Measurements from ENCODE around the gene SRSF1. TPM values are rescaled to one million over a fixed set of nuclear protein-coding genes. Genes with fewer than 3 reads are reported as not detected.
"Not testable (repeated sequence)": the region's sequence is repeated elsewhere in the genome, so short reads cannot be mapped to it uniquely, and the experiment has no call there.

The SRSF1 gene
- total RNA-seq, 1 experiment from 2014 or later = 463 TPM

DNA sequence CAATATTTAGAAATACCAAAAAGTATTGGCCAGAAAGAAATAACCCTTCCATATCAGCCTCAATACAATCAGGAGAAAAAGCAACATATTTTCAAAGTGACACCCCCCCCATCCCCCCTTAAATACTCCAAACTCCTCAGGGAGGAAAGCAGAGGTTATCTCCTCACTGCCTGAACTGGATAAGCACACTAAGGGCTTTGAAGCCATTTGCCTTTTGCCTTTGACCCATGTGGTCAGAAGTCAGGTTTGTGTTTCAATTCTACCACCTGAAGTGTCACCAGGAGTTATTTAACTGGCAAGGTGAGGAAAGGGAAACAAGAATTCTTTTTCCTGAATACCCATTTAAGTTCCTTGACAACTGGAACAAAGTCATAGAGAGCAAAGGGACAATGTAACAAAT, 15.5 kb downstream of the SRSF1 start:
- DNase-seq (ENCODE audit: low read depth) = no peak

DNA sequence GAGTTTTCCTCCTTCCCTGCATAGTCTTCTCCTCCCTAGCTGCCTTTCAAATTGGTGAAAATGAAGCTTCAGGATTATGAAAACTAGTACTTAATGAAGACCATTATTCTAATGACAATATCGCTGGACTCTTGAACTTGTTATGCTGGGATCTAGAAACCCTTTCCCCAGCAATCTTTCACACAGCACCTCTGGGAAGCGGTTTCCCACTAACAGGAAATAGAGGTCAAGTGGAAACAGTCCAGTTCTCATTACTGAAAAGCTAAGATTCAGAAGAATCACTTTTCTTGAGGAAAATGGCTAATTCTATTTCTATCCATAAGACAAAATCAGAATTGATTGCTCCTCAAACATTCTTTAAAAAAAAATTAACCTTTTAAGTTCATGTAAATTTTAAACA, 17.0 kb downstream of the SRSF1 start:
- no peak for DNase-seq (ENCODE audit: low read depth)

DNA sequence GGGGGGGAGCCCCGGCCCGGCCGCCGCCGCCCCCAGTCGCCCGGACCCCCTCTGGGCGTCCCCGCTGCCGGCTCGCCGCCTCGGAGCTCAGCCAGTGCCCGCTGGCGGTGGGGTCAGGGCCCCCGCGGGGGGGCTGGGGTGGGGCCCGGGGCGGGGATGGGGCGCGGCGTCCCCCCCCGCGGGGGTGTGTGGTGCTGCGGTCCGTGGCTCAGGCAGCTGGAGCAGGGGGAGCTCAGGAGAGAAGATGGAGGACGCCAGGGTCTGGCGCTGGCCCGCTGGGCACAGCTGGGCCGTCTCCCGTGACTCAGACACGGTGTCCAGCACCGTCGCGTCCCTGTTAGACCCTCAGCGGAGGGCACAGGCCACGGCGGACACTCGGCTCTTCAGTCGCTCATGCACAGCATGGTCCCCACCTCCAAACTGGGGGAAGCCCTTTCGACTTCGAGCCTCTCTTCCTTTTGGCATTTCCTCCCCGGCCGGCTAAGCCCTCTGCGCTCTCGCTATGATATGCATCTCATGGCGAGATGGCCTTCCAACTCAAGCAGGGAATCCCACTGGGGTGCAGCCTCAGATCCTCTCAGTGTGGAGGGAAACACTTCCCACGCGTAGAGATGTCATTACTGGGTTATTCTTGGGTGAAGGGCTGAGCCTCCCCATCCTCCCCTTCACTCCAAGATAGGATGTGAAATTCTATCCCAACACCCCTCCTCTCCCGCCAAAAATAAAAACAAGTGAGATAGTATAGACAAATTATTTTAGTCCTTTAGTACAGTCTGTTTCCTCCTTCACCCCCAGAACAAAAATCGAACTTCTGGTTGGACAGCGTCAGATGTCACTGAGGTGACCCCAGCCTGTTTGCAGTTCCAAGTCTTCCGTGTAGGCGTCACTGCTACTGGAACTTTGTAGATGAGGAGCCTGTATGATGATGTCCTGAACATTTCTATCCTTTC, 18.5 kb downstream of the SRSF1 start:
- DNase-seq (ENCODE audit: low read depth) = peak; percentile 51

DNA sequence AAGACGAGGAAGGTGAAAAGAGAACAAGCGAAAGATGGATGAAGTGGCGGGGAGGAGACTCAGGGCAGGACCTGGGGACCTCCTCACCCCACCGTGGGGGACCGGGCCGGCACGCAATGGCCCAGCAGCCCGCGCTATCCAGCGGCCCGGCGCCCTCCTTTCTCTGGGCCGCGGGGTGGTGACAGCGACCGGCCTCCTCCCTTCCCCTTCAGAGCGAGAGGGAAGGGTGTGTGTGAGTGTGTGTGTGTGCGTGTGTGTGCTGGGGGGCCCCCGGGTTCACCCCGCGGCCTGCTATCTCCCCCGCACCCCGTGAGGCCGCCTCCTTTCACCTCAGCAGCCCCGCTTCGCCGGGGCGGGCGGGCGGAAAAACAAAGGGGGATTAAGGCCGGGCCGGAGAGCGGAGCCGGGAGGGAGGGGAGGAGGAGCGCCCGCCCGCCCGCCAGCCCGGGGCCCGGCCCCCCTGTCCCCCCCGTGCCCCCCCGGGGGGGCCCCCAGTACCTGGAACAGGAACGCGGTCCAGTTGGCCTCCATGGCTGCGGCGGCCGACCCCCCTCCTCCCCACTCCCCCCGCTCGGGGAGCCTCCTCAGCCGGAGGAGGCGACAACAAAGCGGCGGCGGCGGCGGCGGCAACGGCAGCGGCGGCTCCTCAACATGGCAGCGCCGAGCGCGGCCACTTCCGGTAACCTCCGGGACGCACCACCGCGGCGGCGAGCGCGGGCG, 19.3 kb downstream of the SRSF1 start, which contains the start of gene VEZF1:
VEZF1 (minus strand) TSS at position 674 of the 720 bp plus-strand sequence; CDS start at position 531, 143 bp downstream.
- DNase-seq (ENCODE audit: low read depth) = peak; percentile 48

DNA sequence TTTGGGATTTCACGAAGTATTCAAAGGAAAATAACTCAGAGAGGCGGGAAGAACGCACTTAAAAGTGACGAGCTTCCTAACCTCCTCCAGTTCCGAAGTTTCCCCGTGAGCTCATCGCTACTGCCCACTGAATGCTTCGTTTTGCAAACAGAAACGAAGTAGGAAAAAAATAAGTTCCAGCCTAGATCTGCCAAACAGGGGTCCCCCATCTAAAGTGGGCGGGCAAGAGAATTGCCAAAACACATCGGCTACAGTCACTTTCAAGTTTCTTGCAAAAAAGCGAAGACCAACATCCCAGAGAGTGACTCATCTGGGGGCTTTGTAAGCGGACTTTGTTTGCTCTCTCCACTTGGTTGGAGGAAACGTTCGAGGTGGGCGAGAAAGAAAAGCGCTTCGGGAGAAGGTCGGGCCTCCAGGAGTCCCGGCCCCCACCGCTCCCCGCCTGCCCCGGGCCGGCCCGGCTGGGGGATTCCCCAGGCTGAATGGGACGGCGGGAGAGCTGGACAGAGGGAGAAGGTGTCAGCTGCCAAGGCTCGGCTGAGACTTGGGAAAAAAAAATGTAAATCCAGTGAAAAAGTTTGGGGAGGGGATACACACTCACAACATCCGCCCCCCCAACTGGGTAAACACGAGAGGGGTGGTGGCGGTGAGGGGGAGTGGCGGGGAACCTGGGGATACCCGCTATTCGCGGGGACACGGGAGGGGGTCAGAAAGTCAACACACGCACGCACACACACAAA, 20.0 kb downstream of the SRSF1 start:
- DNase-seq (ENCODE audit: low read depth) = peak; percentile 86

DNA sequence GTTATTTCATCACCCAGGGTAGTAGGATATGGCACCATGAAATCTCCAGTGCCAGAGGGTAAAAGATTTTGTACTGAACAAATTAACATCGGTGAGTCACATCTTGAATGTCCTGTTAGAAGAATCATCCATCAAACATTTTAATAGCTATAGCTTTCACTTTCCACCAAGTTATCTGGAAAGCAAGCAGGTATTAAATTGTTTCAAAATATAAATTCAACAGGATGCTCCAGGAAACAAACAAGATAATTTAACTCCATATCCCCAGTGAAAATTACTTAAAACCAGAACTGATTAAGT, 21.4 kb downstream of the SRSF1 start:
- peak; percentile 66 for DNase-seq (ENCODE audit: low read depth)

DNA sequence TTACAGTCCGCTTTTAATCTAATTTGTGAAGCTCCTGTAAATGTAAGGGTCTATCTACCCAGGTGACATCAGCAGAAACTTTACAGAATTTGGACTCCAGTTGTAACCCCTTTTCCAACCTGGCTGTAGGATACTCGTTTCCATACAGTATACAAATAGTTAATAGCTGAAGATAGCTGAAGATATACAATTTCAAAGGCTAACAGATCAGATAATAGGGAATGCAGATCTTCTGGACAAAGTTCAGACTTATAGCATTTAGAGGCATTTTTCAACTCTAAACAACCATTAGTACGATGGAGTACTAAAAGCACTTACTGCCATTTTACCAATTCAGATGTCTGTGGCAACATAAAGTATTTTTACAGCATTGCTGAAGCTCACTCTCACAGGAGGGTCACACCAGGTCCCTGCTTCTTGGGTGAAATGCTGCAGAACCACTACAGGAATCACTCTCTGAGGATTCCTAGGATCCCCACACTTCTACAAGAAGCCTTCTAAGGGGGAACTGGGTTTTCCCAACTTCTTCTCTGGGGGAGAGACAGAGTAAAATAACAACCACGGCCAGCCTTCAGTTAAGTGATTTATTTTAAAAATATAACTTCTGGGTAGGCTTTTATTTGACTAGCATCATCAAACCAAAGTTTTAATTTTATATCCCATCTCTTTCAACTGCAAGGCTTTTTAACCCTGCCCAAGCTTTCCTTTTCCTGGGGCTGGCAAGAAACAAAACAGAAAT, 21.9 kb downstream of the SRSF1 start:
- no peak for DNase-seq (ENCODE audit: low read depth)

DNA sequence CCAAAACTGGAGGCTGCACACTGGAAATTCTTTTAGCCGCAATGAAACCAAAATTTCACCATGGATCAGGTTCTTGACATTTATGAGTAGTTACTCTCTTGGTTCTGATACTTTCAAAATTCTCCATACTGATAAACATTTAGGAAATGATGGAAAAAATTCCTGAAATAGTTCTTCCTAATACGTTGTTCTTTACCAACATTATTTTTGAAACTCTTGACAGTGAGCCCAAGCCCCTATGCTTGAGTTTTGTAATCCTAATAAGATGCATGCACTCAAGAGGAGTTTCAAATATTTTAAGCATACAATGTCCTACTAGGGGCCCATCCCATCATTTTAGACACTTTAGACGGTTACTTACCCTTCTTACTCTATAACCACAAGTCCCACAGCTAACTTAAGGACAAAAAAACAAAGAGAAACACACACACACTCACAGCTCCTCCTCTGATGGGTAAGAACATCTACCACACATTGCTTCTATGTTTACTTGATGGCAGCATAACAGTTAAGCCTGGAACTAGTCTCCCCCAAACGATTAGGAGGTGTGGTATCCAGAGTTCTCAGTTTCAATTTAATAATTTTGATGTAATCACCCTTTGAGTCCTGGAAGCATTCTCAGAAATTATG, 22.7 kb downstream of the SRSF1 start:
- no peak for DNase-seq (ENCODE audit: low read depth)

DNA sequence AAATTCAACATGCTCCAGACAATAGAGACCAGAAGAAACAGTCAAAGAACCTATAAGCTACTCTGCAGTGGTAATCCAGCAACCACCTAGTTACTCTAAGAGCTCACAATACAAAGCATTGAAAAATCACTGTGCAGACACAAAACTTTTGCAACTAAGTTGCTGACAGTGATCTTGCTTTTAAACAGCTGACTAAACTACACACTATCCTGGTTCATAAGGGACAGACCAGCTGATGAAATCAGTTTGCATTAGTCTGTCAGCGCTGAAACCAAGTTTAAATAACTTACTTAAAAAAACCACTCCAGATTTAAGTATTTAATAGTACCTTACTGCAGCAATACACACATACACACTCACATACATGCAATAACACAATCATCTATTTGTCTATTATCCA, 23.6 kb downstream of the SRSF1 start:
- DNase-seq (ENCODE audit: low read depth) = no peak

DNA sequence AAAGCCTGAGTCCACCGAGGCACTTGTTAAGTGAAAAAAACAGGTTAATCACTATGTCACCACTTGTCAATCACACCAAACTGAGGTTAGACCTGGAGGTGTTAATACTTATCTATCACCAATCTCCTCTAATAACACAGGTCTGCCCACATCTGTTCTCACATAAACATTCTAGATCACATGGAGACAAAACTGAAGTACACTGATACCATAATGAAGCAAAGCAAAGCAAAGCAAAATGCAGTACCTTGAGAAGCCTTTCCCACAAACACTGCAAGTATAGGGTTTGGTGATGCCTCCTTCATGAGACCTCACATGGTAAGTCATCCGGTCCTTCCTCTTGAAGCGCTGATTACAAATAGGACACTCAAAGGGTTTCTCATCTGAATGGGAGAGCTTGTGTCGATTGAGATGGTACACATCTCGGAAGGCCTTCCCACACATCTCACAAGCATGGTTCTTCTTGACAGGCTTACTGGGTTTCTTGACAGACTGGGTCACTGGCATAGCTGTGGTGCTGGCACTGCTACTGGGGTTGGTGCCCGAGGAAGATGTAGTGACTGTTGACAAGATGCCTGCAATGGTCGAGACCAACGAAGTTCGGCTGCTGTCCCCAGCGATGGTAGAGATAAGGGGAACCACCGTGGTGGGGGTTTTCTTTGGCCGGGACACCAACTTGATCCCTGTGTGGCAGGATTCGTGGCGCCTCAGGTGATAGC, 24.4 kb downstream of the SRSF1 start:
- no peak for DNase-seq (ENCODE audit: low read depth)

DNA sequence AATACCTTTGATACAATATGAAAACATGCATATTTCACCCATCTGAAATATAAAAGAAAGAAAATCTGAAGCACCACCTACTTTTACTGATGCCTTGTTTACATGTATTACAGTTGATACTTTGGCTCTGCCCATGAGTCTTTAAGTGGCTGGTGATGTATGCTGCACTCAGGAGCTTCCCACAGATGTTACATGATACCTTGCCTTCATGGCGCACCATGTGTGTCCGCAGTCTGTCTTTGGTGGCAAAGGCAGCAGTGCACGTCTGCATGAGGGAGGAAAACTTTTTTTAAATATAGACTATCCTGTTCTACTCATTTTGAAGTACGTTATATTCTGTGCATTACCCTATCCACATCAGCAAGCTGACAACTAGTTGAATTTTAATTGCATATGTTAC, 26.5 kb downstream of the SRSF1 start:
- DNase-seq (ENCODE audit: low read depth) = no peak

DNA sequence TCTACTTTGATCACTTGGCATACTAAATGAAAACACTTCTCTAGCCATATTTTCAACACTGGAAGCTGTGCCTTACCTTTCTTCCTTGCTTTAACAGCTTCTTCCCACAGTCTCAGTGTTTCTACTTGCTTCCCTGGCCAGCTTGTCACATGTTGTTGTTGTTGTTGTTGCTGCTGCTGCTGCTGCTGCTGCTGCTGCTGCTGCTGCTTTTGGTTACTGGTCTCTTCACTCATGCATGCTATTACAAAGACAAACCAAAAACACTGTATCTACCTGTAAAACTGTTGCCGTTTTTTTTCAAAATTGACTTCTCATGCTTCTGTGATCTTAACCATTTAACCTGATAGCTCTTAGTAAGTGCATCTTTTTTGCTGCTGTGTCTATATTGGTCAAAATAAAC, 28.0 kb downstream of the SRSF1 start:
- no peak for DNase-seq (ENCODE audit: low read depth)

DNA sequence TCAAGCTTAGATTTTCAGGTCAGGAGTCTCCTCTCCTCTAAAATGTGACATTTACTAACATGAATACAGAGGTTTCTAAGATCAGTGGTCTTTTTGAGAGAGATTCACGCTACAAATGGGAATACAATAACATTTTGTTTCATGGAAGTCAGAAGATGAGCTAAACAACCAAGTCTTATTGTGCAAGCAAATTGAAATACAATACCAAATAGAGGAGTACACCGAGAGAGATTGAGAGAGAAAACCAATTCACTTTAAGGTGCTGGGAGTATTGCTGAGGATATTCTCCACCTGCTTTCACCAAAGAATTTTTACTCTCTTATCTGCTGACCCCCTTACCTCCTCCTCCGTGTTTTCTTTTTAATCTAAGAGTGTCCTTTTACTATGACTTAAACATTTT, 30.5 kb downstream of the SRSF1 start:
- DNase-seq (ENCODE audit: low read depth) = no peak

DNA sequence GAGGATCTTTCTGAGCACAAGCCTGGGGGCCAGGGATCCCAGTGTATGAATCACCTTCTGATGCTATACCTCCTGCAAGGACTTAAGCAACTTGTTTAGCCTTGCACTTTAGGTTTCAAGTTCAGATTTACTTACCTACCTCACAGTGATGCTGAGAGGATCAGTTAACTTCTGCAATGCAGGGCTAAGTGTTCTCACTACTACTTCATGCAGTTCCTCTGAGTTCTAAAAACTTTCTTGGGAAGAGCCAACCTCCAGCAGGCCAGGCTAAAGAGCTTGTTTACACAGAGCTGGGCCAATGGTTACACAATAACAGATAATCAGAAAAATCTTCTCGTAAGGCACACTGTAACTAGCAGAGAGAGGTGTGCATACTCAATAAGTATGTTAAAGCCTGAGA, 32.0 kb downstream of the SRSF1 start:
- DNase-seq (ENCODE audit: low read depth) = no peak

DNA sequence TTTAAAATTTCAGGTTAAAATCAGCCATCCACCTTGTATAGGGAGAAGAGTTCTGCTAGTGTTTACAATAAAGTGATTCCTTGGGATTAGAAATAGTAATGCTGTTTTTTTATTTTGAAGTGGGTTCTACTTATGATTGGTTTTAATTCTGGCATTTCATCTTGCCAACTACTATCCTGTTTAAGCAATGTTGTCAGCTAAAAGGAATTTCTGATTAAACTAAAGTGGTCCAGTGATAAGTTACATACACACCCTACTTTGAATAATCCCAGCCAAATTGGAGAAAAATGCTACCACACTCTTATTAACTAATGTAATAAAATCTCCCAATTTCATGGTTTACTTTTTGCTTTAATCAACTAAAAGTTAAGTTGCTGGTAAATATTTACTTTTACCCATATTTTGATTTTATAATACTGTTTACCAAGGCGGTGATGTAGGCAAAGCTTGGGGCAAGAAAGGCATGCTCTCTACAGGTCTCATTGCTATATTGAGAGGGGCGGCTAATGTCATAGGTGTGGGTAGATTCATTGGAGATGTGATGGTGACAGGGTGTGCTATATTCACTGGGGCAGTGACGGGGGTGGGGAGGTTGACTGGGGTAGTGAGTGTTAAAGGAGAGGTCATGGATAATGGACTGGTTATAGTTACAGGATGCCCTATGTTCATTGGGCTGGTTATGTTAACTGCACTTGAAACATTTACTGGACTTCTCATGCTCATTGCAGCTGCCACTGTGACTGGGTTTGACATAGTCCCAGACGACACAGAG, 32.8 kb downstream of the SRSF1 start:
- not testable (repeated sequence) for DNase-seq (ENCODE audit: low read depth)

DNA sequence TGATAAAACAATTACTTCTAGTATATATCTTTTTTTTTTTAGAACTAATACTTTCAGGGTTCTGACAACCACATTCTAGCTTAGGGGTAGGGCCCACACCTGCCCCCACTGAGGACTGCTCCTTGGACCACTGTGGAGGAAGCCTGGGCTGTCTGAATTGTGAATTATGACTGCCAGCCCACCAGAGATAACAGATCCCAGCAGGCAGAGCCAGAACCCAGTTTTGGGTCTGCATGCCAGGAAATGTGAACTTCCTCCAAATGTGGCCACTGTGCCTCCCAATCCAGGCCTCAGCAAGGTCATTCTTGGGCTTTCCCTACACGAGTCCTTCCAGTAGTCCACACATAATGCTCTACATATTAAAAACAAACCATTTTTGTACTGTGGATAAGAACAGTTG, 34.9 kb downstream of the SRSF1 start:
- DNase-seq (ENCODE audit: low read depth) = no peak

DNA sequence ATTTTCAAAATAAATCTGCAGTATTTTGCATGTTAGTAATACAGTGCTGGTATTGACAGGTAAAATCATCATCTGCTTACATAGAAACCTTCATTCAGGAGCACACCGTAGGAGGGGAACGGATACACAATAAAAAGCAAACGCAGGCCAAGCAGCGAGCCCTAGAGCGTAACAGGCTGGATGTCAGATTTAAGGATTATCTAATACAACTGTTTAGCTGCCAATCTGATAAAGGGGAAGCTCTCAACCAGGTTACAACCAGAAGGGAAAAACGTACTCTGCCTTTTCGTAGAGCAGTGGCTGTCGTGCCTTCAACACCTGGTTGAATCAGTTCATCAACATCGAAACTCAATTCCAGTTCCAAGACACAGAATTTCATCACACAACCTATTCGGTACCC, 35.5 kb downstream of the SRSF1 start:
- DNase-seq (ENCODE audit: low read depth) = no peak

DNA sequence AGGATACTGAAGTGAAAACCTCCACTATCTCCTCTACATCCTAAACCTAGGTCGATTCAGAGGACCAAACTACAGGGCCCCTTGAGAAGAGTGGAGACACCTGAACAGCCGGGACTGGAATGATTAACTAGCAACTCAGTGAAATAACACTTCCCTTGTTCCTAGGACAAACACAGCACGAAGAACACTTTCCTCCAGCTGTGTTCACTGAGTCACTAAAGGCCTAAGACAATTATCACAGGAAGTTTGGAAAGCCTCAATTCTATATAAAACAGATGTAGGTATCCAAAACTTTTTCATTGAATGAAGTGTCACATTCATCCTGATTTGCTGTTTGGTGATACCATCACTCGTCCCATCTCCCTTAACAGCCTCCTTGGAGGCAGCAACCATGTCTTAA, 36.3 kb downstream of the SRSF1 start:
- peak; percentile 51 for DNase-seq (ENCODE audit: low read depth)

DNA sequence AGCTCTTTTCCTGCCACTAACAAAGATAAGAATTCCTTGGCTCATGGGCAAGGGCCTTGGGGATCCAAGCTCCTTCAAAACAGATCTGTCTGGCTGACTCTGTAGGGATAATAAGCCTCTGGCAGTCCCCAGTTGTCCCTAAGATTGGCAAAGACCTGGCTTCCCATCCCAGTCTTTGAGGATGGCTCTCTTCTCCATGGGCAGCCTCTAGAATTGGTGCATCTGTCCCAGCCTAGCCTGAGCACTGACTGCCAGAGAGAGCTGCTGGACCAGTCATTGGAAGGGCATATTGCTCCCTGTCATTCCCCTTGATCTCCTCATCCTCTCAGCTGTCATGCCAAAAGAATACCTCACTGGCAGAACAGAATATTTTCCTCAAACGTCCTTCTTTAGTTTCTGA, 38.6 kb downstream of the SRSF1 start:
- no peak for DNase-seq (ENCODE audit: low read depth)
